Keratinocyte (primary cell): ENCODE data around the gene ASF1B. TPM values are rescaled to one million over a fixed set of nuclear protein-coding genes. Genes with fewer than 3 reads are reported as not detected.

ENCODE experiments used
- DNase-seq: peaks from one replicate; pipeline ENCODE4 v3.0.0-alpha.2; 2011; ENCODE audit warnings: low read depth, missing footprints, low spot score
- FAIRE-seq: peaks from 2 replicates; lab custom pipeline; 2011; peaks lifted over from hg19 to GRCh38; lab: Jason Lieb, UNC
- H2AFZ ChIP-seq: 2 replicates; pipeline ENCODE4 v1.6.0; 2012; ENCODE audit warnings: low read length, control low read depth, inconsistent platforms; ENCODE audit not compliant: control insufficient read depth
- H3K27ac ChIP-seq: 2 replicates; pipeline ENCODE4 v1.5.1; 2011; ENCODE audit warnings: low read length; ENCODE audit not compliant: control insufficient read depth, insufficient read depth
- H3K27me3 ChIP-seq: 3 replicates; pipeline ENCODE4 v1.6.0; 2011; ENCODE audit warnings: low read length; ENCODE audit not compliant: control insufficient read depth, insufficient read depth; ENCODE audit errors: extremely low read depth
- H3K36me3 ChIP-seq, 2 experiments: 2 replicates in 1 of 2; 3 replicates in 1 of 2; pipeline ENCODE4 v1.5.1; 2011; ENCODE audit warnings: low read length in 2 of 2, mild to moderate bottlenecking in 1 of 2; ENCODE audit not compliant: control insufficient read depth in 2 of 2, insufficient read depth in 2 of 2; ENCODE audit errors: extremely low read depth in 1 of 2
- H3K4me1 ChIP-seq: 3 replicates; pipeline ENCODE4 v1.5.1; 2011; ENCODE audit warnings: low read length; ENCODE audit not compliant: control insufficient read depth, insufficient read depth; ENCODE audit errors: extremely low read depth
- H3K4me2 ChIP-seq: 3 replicates; pipeline ENCODE4 v1.6.0; 2011; ENCODE audit warnings: low read depth, low read length; ENCODE audit not compliant: control insufficient read depth, insufficient read depth; ENCODE audit errors: extremely low read depth
- H3K4me3 ChIP-seq, 3 experiments: fragments of 200-600 bp in 1 of 3; sonication (generic) in 1 of 3; 2 replicates in 2 of 3; 3 replicates in 1 of 3; pipeline ENCODE4 v1.5.1; 2011 to 2016; ENCODE audit warnings: low read length in 3 of 3, mild to moderate bottlenecking in 3 of 3, control low read depth in 2 of 3, inconsistent platforms in 1 of 3, low read depth in 1 of 3, mixed read lengths in 1 of 3, mixed run types in 1 of 3, moderate library complexity in 1 of 3; ENCODE audit not compliant: control insufficient read depth in 2 of 3, insufficient read depth in 2 of 3; ENCODE audit errors: extremely low read depth in 1 of 3
- H3K79me2 ChIP-seq: 2 replicates; pipeline ENCODE4 v1.6.0; 2012; ENCODE audit warnings: low read length; ENCODE audit not compliant: control insufficient read depth, insufficient read depth
- H3K9ac ChIP-seq: 3 replicates; pipeline ENCODE4 v1.6.0; 2011; ENCODE audit warnings: low read length; ENCODE audit not compliant: control insufficient read depth, insufficient read depth; ENCODE audit errors: extremely low read depth
- H3K9me1 ChIP-seq: 3 replicates; pipeline ENCODE4 v1.6.0; 2011; ENCODE audit warnings: low read length; ENCODE audit not compliant: control insufficient read depth, insufficient read depth; ENCODE audit errors: extremely low read depth
- H3K9me3 ChIP-seq: 2 replicates; pipeline ENCODE4 v1.5.1; 2012; ENCODE audit warnings: low read depth, low read length; ENCODE audit not compliant: control insufficient read depth
- H4K20me1 ChIP-seq: 3 replicates; pipeline ENCODE4 v1.6.0; 2011; ENCODE audit warnings: low read length; ENCODE audit not compliant: control insufficient read depth, insufficient read depth; ENCODE audit errors: extremely low read depth
- CTCF ChIP-seq, 3 experiments: IDR thresholded peaks in 1 of 3; conservative IDR thresholded peaks in 1 of 3; optimal IDR thresholded peaks in 1 of 3; 2 replicates in 2 of 3; 3 replicates in 1 of 3; pipeline versions ENCODE3 to v1.5.1; 2011; ENCODE audit warnings: low read length in 3 of 3, mild to moderate bottlenecking in 3 of 3, moderate library complexity in 2 of 3, control low read depth in 1 of 3, inconsistent platforms in 1 of 3; ENCODE audit not compliant: insufficient read depth in 2 of 3; ENCODE audit errors: extremely low read depth in 1 of 3
- EZH2 ChIP-seq: IDR thresholded peaks from one replicate; pipeline ENCODE4 v1.6.1; 2012; ENCODE audit warnings: inconsistent platforms, mild to moderate bottlenecking, low read length, moderate library complexity
- dilution Hi-C: fragments of 300-500 bp; cut with MboI; formaldehyde crosslinking; loops from one replicate; pipeline ENCODE4 v1.7.0; 2020; ENCODE audit warnings: low sequenced_read_pairs; ENCODE audit not compliant: extremely low pct_ligation_motif_present
- polyA plus RNA-seq, 5 experiments: library from polyadenylated mRNA; depleted of rRNA in 3 of 5; stranded (reverse) in 3 of 5; stranded (forward) in 1 of 5; unstranded in 1 of 5; fragments of >200 nt; gene quantifications; 1 replicate in 1 of 5; 2 replicates in 3 of 5; 3 replicates in 1 of 5; pipeline versions ENCODE4 v1.2.1 to v1.2.3, GENCODE V29; 2011 to 2012; ENCODE audit warnings: missing spikeins in 2 of 5, low read depth in 1 of 5, low replicate concordance in 1 of 5

Gene ASF1B
- polyA plus RNA-seq, 1 donor (not counting 4 experiments of a cell fraction or from before 2014, with no cell fraction given): 7.8 TPM

- Histone ChIP-seq H3K4me3 (no peak overlapping the region), H3K79me2 (no peaks in the 10 kb centered on the region), H3K4me2 (no peak overlapping the region), H3K36me3 (peaks cover 6 to 18% of the 10 kb centered on the region in 2 experiments), H3K9me3 (no peaks in the 10 kb centered on the region), H3K27ac (no peak overlapping the region), H2AFZ (no peak overlapping the region), H3K9ac (no peak overlapping the region), H3K27me3 (no peaks in the 10 kb centered on the region), H3K9me1 (no peaks in the 10 kb centered on the region), H4K20me1 (no peaks in the 10 kb centered on the region), H3K4me1 (peaks cover 3% of the 10 kb centered on the region)
- dilution Hi-C loops: no loop called here
- no peak for TF ChIP-seq CTCF (optimal IDR thresholded peaks at IDR 0.05 in 1 of 3, IDR thresholded peaks at IDR 0.05 in 1 of 3, conservative IDR thresholded peaks at IDR 0.05 in 1 of 3; ENCODE audit: extremely low read depth in 1 of 3, insufficient read depth in 2 of 3, low read length in 3 of 3)
- no peak for TF ChIP-seq EZH2
- FAIRE-seq: no peak
- DNase-seq: no peak
Measured at GRCh38 chr19:14103310-14103709, 33.1 kb downstream of the ASF1B start.

- Histone ChIP-seq H3K79me2 (no peaks in the 10 kb centered on the region), H4K20me1 (no peaks in the 10 kb centered on the region), H3K27me3 (no peaks in the 10 kb centered on the region), H3K4me2 (no peak overlapping the region), H3K4me3 (no peak overlapping the region), H3K9ac (no peak overlapping the region), H3K4me1 (peaks cover 3% of the 10 kb centered on the region), H3K9me1 (no peaks in the 10 kb centered on the region), H2AFZ (no peak overlapping the region), H3K9me3 (no peaks in the 10 kb centered on the region), H3K36me3 (peaks cover 2 to 18% of the 10 kb centered on the region in 2 experiments), H3K27ac (no peak overlapping the region)
- dilution Hi-C loops: no loop called here
- DNase-seq (no peak), FAIRE-seq (no peak)
- TF ChIP-seq EZH2 (no peak), CTCF (optimal IDR thresholded peaks at IDR 0.05 in 1 of 3, IDR thresholded peaks at IDR 0.05 in 1 of 3, conservative IDR thresholded peaks at IDR 0.05 in 1 of 3; ENCODE audit: extremely low read depth in 1 of 3, insufficient read depth in 2 of 3, low read length in 3 of 3) (no peak)
Measured at GRCh38 chr19:14102756-14103155, 33.6 kb downstream of the ASF1B start.
